Natural killer cell (primary cell): ENCODE data around the gene CPZ. TPM values are rescaled to one million over a fixed set of nuclear protein-coding genes. Genes with fewer than 3 reads are reported as not detected.

Experiments used
- ATAC-seq, 3 donors: fragments of 150-1000 bp in 2 of 3; fragments of 200-7000 bp in 1 of 3; cut with Tn5 transposase; 1 replicate in 1 of 3; 2 replicates in 2 of 3; pipeline ENCODE4 v1.10.0; 2021; ENCODE audit warnings: mild to moderate bottlenecking in 2 of 3, moderate library complexity in 2 of 3
- DNase-seq, 2 donors: peaks; one replicate each; pipeline versions ENCODE4 v3.0.0 to v3.0.0-alpha.2; 2013 to 2021; ENCODE audit warnings: mixed read lengths in 1 of 2
- H3K27ac ChIP-seq: one replicate; pipeline ENCODE4 v1.5.1; 2013; ENCODE audit warnings: mild to moderate bottlenecking, low read length
- H3K27me3 ChIP-seq: one replicate; pipeline ENCODE4 v1.6.1; 2013; ENCODE audit warnings: low read length; ENCODE audit not compliant: control insufficient read depth, insufficient read depth
- H3K36me3 ChIP-seq: one replicate; pipeline ENCODE4 v1.6.1; 2013; ENCODE audit warnings: low read length; ENCODE audit not compliant: control insufficient read depth, insufficient read depth
- H3K4me1 ChIP-seq: one replicate; pipeline ENCODE4 v1.6.1; 2013; ENCODE audit warnings: low read length; ENCODE audit not compliant: control insufficient read depth, insufficient read depth
- H3K4me3 ChIP-seq: one replicate; pipeline ENCODE4 v1.5.1; 2013; ENCODE audit warnings: low read length
- H3K9me3 ChIP-seq: one replicate; pipeline ENCODE4 v1.6.1; 2013; ENCODE audit warnings: low read length; ENCODE audit not compliant: control insufficient read depth, insufficient read depth
- H3K27ac Mint-ChIP-seq, 2 donors: one replicate each; pipeline ENCODE4 v1.8.0; 2022; ENCODE audit warnings: mild to moderate bottlenecking in 2 of 2, mixed read lengths in 2 of 2, moderate library complexity in 1 of 2
- H3K27me3 Mint-ChIP-seq, 2 donors: one replicate each; pipeline ENCODE4 v1.8.0; 2022; ENCODE audit warnings: low read depth in 2 of 2, mixed read lengths in 2 of 2
- H3K36me3 Mint-ChIP-seq: one replicate; pipeline ENCODE4 v1.8.0; 2022; ENCODE audit warnings: mixed read lengths
- H3K4me1 Mint-ChIP-seq, 2 donors: one replicate each; pipeline ENCODE4 v1.8.0; 2022; ENCODE audit warnings: mixed read lengths in 2 of 2
- H3K4me3 Mint-ChIP-seq: one replicate; pipeline ENCODE4 v1.8.0; 2022; ENCODE audit warnings: mild to moderate bottlenecking, moderate library complexity, mixed read lengths
- H3K9me3 Mint-ChIP-seq, 2 donors: one replicate each; pipeline ENCODE4 v1.8.0; 2022; ENCODE audit warnings: mixed read lengths in 2 of 2
- WGBS: methylation state at CpG from one replicate; pipeline ENCODE4 v1.1.7; 2013; ENCODE audit warnings: missing lambda C conversion rate; ENCODE audit not compliant: insufficient coverage; 5-methylcytosine and 5-hydroxymethylcytosine counted together
- intact Hi-C: fragments of 100-400 bp; cut with micrococcal nuclease; formaldehyde crosslinking; loops from one replicate; pipeline ENCODE4 v1.14.2; 2022
- total RNA-seq, 4 donors: library from RNA; stranded (reverse); fragments of 120-200 nt in 1 of 4; gene quantifications; one replicate each; pipeline versions ENCODE4 v1.2.3 to v1.2.4, GENCODE V29; 2013 to 2022
- TF ChIP-seq, protein P1 (sequence below): fragments of 200-600 bp; IDR thresholded peaks from one replicate; pipeline ENCODE4 v1.8.0; 2022; ENCODE audit warnings: antibody characterized with exemption

Gene CPZ
- total RNA-seq, 3 donors from 2014 or later (not counting 1 experiment from before 2014, with no cell fraction given): not detected

DNA sequence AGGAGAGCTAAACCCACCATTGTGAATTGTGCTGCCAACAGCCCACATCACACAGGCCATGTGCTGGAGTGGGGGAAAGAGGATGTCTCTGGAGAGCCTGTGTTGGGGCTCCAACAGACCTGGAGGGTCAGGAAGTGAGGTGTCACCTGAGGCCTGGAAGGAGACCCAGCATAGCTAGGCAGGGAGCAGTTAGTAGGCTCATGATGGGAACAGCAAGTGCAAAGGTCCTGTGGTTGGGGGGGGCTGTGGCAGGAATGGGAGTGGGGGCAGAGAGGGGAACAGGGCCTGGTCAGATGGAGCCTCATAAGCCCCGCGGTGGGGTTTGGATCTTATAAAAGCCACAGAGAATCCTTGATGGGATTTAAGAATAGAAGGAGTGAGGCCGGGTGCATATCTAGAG lies 48.3 kb upstream of the CPZ start:
- DNase-seq (no peak), ATAC-seq (no peak)
- H3K27me3 ChIP-seq: no peaks in the 10 kb centered on the region
- H3K9me3 Mint-ChIP-seq: no peaks in the 10 kb centered on the region
- H3K36me3 ChIP-seq: no peaks in the 10 kb centered on the region
- no peak overlapping the region for H3K27ac Mint-ChIP-seq
- WGBS: 92% methylated on average over 3 of the region's 3 CpGs
- intact Hi-C loops: no loop called here
- H3K36me3 Mint-ChIP-seq: no peaks in the 10 kb centered on the region
- H3K4me3 ChIP-seq: no peak overlapping the region
- H3K27ac ChIP-seq: no peak overlapping the region
- no peaks in the 10 kb centered on the region for H3K9me3 ChIP-seq
- no peaks in the 10 kb centered on the region for H3K4me1 Mint-ChIP-seq
- no peaks in the 10 kb centered on the region for H3K27me3 Mint-ChIP-seq
- H3K4me3 Mint-ChIP-seq: no peak overlapping the region
- TF ChIP-seq, protein P1, sequence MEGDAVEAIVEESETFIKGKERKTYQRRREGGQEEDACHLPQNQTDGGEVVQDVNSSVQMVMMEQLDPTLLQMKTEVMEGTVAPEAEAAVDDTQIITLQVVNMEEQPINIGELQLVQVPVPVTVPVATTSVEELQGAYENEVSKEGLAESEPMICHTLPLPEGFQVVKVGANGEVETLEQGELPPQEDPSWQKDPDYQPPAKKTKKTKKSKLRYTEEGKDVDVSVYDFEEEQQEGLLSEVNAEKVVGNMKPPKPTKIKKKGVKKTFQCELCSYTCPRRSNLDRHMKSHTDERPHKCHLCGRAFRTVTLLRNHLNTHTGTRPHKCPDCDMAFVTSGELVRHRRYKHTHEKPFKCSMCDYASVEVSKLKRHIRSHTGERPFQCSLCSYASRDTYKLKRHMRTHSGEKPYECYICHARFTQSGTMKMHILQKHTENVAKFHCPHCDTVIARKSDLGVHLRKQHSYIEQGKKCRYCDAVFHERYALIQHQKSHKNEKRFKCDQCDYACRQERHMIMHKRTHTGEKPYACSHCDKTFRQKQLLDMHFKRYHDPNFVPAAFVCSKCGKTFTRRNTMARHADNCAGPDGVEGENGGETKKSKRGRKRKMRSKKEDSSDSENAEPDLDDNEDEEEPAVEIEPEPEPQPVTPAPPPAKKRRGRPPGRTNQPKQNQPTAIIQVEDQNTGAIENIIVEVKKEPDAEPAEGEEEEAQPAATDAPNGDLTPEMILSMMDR: no peak
- no peaks in the 10 kb centered on the region for H3K4me1 ChIP-seq

DNA sequence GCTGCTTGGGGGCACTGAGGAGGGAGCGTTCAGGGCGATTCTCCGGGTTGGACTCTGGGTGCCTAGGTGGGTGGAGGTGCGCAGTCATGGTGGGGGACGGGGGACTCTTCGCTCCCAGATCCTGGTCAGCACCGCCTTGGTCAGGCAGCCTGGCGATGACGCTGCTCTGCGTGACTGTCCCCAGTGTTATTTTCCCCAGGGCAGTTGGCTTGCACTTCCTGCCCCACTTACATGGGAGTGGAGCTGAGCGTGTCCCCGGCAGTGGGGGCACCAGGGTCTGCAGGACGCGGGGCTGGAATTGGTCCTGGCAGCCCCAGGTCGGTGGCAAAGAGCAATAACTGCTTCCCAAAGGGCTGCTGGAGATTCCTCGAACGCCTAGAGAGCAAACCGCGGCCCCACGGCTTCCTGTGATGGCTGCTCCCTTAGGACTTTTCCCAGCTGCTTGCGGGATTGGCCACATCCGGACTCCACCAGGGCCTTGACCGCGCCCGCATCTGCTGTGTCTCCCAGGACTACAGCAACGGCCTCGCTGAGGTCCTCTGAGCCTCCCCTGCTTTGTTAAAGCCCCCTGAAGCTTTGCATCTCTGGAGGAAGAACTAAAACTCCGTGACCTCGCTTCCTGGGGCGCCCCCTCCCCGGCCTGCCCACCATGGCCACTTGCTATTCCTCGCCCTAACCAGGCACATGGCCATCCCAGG lies 47.7 kb upstream of the CPZ start:
- TF ChIP-seq, protein P1: no peak
- 77% methylated on average over 32 of the region's 32 CpGs for WGBS
- DNase-seq (no peak), ATAC-seq (no peak)
- Mint-ChIP-seq H3K27ac (no peak overlapping the region), H3K36me3 (no peaks in the 10 kb centered on the region), H3K9me3 (no peaks in the 10 kb centered on the region), H3K4me1 (no peaks in the 10 kb centered on the region), H3K4me3 (no peak overlapping the region), H3K27me3 (no peaks in the 10 kb centered on the region)
- Histone ChIP-seq H3K9me3 (no peaks in the 10 kb centered on the region), H3K36me3 (no peaks in the 10 kb centered on the region), H3K27ac (no peak overlapping the region), H3K4me1 (no peaks in the 10 kb centered on the region), H3K27me3 (no peaks in the 10 kb centered on the region), H3K4me3 (no peak overlapping the region)
- intact Hi-C loops: no loop called here

DNA sequence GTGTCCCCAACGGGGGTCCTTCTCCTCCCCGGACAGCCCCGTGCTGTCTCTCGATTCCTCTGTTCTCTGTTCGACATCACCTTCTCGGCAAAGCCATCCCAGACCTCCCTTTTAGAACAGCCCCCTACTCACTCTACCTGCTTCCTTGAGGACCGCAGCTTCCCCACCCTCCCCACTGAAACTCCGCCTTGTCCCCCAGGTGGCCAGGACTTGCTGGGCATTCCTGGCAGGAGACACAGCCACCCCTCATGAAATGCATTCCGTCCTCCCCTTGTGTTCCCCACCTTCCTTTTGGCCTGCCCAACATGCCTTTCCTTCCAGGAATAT lies 47.2 kb upstream of the CPZ start:
- no peaks in the 10 kb centered on the region for H3K9me3 ChIP-seq
- intact Hi-C loops: no loop called here
- ATAC-seq: no peak
- no peak overlapping the region for H3K27ac ChIP-seq
- WGBS: 63% methylated on average over 9 of the region's 9 CpGs
- Mint-ChIP-seq H3K36me3 (no peaks in the 10 kb centered on the region), H3K4me3 (no peak overlapping the region), H3K27me3 (no peaks in the 10 kb centered on the region), H3K27ac (no peak overlapping the region), H3K9me3 (no peaks in the 10 kb centered on the region), H3K4me1 (no peaks in the 10 kb centered on the region)
- no peaks in the 10 kb centered on the region for H3K27me3 ChIP-seq
- no peaks in the 10 kb centered on the region for H3K4me1 ChIP-seq
- H3K4me3 ChIP-seq: no peak overlapping the region
- no peak for DNase-seq
- no peaks in the 10 kb centered on the region for H3K36me3 ChIP-seq
- TF ChIP-seq, protein P1: no peak

DNA sequence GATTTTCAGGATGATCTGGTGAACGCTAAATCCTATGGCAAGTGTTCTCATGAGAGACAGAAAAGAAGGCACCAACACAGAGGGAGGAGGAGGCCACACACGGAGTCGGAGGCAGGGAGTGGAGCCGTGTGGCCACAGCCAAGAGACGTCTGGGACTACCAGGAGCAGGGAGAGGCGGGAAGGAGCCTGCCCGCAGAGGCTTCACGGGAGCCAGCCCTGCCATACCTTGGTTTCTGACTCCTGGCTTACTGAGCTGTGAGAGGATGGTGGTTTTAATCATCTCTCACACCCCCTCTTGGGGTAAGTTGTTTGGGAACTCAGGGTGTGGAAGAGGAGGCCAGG lies 45.8 kb upstream of the CPZ start:
- TF ChIP-seq, protein P1: no peak
- Mint-ChIP-seq H3K4me1 (no peaks in the 10 kb centered on the region), H3K9me3 (no peaks in the 10 kb centered on the region), H3K27me3 (no peaks in the 10 kb centered on the region), H3K27ac (no peak overlapping the region), H3K4me3 (no peak overlapping the region), H3K36me3 (no peaks in the 10 kb centered on the region)
- intact Hi-C loops: no loop called here
- ATAC-seq: no peak
- H3K9me3 ChIP-seq: no peaks in the 10 kb centered on the region
- H3K27ac ChIP-seq: no peak overlapping the region
- no peaks in the 10 kb centered on the region for H3K4me1 ChIP-seq
- no peaks in the 10 kb centered on the region for H3K27me3 ChIP-seq
- no peak overlapping the region for H3K4me3 ChIP-seq
- no peak for DNase-seq
- WGBS: 72% methylated on average over 8 of the region's 8 CpGs
- H3K36me3 ChIP-seq: no peaks in the 10 kb centered on the region
